Measurements from ENCODE around the gene SUN1. TPM values are rescaled to one million over a fixed set of nuclear protein-coding genes. Genes with fewer than 3 reads are reported as not detected.

The SUN1 gene
- total and polyA plus RNA-seq, 2 experiments from 2014 or later: 63.3 to 145 TPM

DNA sequence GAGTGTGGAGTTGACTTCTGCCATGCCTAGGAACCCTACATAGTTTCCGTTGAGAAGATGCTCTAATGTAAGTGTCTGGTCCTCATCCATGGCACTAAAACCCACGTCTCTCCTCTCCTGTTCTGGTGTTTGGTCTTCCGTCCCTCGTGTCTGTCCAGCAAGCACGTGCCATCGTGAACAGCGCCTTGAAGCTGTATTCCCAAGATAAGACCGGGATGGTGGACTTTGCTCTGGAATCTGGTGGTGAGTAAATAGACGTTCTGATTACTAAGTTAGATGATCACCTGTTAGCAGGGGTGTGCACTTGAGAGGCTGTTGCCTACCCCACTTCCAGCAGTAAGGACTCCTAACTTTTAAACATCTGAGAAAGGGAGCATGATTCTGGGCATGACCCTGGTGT, 28.9 kb downstream of the SUN1 start:
- TF ChIP-seq POLR2AphosphoS5 (IDR thresholded peaks at IDR 0.05; ENCODE audit: low read depth): no peak
- TF ChIP-seq, protein P1, sequence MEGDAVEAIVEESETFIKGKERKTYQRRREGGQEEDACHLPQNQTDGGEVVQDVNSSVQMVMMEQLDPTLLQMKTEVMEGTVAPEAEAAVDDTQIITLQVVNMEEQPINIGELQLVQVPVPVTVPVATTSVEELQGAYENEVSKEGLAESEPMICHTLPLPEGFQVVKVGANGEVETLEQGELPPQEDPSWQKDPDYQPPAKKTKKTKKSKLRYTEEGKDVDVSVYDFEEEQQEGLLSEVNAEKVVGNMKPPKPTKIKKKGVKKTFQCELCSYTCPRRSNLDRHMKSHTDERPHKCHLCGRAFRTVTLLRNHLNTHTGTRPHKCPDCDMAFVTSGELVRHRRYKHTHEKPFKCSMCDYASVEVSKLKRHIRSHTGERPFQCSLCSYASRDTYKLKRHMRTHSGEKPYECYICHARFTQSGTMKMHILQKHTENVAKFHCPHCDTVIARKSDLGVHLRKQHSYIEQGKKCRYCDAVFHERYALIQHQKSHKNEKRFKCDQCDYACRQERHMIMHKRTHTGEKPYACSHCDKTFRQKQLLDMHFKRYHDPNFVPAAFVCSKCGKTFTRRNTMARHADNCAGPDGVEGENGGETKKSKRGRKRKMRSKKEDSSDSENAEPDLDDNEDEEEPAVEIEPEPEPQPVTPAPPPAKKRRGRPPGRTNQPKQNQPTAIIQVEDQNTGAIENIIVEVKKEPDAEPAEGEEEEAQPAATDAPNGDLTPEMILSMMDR (conservative IDR thresholded peaks at IDR 0.05; ENCODE audit: low read depth in 2 of 2): no peak
- TF ChIP-seq, protein P2, sequence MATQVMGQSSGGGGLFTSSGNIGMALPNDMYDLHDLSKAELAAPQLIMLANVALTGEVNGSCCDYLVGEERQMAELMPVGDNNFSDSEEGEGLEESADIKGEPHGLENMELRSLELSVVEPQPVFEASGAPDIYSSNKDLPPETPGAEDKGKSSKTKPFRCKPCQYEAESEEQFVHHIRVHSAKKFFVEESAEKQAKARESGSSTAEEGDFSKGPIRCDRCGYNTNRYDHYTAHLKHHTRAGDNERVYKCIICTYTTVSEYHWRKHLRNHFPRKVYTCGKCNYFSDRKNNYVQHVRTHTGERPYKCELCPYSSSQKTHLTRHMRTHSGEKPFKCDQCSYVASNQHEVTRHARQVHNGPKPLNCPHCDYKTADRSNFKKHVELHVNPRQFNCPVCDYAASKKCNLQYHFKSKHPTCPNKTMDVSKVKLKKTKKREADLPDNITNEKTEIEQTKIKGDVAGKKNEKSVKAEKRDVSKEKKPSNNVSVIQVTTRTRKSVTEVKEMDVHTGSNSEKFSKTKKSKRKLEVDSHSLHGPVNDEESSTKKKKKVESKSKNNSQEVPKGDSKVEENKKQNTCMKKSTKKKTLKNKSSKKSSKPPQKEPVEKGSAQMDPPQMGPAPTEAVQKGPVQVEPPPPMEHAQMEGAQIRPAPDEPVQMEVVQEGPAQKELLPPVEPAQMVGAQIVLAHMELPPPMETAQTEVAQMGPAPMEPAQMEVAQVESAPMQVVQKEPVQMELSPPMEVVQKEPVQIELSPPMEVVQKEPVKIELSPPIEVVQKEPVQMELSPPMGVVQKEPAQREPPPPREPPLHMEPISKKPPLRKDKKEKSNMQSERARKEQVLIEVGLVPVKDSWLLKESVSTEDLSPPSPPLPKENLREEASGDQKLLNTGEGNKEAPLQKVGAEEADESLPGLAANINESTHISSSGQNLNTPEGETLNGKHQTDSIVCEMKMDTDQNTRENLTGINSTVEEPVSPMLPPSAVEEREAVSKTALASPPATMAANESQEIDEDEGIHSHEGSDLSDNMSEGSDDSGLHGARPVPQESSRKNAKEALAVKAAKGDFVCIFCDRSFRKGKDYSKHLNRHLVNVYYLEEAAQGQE (IDR thresholded peaks at IDR 0.05; ENCODE audit: unreplicated experiment): no peak
- no peak for TF ChIP-seq ZNF331 (CRISPR knock-in tag; IDR thresholded peaks at IDR 0.05; ENCODE audit: low read depth)
- TF ChIP-seq, protein P3, sequence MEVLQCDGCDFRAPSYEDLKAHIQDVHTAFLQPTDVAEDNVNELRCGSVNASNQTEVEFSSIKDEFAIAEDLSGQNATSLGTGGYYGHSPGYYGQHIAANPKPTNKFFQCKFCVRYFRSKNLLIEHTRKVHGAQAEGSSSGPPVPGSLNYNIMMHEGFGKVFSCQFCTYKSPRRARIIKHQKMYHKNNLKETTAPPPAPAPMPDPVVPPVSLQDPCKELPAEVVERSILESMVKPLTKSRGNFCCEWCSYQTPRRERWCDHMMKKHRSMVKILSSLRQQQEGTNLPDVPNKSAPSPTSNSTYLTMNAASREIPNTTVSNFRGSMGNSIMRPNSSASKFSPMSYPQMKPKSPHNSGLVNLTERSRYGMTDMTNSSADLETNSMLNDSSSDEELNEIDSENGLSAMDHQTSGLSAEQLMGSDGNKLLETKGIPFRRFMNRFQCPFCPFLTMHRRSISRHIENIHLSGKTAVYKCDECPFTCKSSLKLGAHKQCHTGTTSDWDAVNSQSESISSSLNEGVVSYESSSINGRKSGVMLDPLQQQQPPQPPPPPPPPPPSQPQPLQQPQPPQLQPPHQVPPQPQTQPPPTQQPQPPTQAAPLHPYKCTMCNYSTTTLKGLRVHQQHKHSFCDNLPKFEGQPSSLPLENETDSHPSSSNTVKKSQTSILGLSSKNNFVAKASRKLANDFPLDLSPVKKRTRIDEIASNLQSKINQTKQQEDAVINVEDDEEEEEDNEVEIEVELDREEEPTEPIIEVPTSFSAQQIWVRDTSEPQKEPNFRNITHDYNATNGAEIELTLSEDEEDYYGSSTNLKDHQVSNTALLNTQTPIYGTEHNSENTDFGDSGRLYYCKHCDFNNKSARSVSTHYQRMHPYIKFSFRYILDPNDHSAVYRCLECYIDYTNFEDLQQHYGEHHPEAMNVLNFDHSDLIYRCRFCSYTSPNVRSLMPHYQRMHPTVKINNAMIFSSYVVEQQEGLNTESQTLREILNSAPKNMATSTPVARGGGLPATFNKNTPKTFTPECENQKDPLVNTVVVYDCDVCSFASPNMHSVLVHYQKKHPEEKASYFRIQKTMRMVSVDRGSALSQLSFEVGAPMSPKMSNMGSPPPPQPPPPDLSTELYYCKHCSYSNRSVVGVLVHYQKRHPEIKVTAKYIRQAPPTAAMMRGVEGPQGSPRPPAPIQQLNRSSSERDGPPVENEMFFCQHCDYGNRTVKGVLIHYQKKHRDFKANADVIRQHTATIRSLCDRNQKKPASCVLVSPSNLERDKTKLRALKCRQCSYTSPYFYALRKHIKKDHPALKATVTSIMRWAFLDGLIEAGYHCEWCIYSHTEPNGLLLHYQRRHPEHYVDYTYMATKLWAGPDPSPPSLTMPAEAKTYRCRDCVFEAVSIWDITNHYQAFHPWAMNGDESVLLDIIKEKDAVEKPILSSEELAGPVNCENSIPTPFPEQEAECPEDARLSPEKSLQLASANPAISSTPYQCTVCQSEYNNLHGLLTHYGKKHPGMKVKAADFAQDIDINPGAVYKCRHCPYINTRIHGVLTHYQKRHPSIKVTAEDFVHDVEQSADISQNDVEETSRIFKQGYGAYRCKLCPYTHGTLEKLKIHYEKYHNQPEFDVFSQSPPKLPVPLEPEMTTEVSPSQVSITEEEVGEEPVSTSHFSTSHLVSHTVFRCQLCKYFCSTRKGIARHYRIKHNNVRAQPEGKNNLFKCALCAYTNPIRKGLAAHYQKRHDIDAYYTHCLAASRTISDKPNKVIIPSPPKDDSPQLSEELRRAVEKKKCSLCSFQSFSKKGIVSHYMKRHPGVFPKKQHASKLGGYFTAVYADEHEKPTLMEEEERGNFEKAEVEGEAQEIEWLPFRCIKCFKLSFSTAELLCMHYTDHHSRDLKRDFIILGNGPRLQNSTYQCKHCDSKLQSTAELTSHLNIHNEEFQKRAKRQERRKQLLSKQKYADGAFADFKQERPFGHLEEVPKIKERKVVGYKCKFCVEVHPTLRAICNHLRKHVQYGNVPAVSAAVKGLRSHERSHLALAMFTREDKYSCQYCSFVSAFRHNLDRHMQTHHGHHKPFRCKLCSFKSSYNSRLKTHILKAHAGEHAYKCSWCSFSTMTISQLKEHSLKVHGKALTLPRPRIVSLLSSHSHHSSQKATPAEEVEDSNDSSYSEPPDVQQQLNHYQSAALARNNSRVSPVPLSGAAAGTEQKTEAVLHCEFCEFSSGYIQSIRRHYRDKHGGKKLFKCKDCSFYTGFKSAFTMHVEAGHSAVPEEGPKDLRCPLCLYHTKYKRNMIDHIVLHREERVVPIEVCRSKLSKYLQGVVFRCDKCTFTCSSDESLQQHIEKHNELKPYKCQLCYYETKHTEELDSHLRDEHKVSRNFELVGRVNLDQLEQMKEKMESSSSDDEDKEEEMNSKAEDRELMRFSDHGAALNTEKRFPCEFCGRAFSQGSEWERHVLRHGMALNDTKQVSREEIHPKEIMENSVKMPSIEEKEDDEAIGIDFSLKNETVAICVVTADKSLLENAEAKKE (CRISPR knock-in tag; IDR thresholded peaks at IDR 0.05): no peak
- TF ChIP-seq CREB1 (CRISPR knock-in tag; IDR thresholded peaks at IDR 0.05; ENCODE audit: low read depth): no peak
- TF ChIP-seq, protein P4, sequence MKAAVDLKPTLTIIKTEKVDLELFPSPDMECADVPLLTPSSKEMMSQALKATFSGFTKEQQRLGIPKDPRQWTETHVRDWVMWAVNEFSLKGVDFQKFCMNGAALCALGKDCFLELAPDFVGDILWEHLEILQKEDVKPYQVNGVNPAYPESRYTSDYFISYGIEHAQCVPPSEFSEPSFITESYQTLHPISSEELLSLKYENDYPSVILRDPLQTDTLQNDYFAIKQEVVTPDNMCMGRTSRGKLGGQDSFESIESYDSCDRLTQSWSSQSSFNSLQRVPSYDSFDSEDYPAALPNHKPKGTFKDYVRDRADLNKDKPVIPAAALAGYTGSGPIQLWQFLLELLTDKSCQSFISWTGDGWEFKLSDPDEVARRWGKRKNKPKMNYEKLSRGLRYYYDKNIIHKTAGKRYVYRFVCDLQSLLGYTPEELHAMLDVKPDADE (IDR thresholded peaks at IDR 0.05): no peak
- no peak for TF ChIP-seq JUNB (IDR thresholded peaks at IDR 0.05; ENCODE audit: unreplicated experiment)
- no peak for TF ChIP-seq EZH2phosphoT487 (IDR thresholded peaks at IDR 0.05; ENCODE audit: unreplicated experiment)
- no peak for TF ChIP-seq NANOG (IDR thresholded peaks at IDR 0.05; ENCODE audit: borderline replicate concordance)
- TF ChIP-seq ZNF114 (CRISPR knock-in tag; IDR thresholded peaks at IDR 0.05): no peak
- no peak for TF ChIP-seq STAT1 (IDR thresholded peaks at IDR 0.05; ENCODE audit: unreplicated experiment)
- no peak for TF ChIP-seq EZH2 (IDR thresholded peaks at IDR 0.05; ENCODE audit: low read depth, unreplicated experiment)
- Mint-ChIP-seq H3K4me1 (no peaks in the 10 kb centered on the region; the same call in 2 of the 3 replicates), H3K9me3 (no peaks in the 10 kb centered on the region), H3K36me3 (ENCODE audit: low read depth) (peaks cover 87% of the 10 kb centered on the region), H3K27me3 (ENCODE audit: insufficient read depth, low read depth, poor library complexity) (no peaks in the 10 kb centered on the region), H3K27ac (no peak overlapping the region), H3K4me3 (no peak overlapping the region)
- no peak overlapping the region for H3K4me3 ChIP-seq
- no peaks in the 10 kb centered on the region for H3K9me2 ChIP-seq (ENCODE audit: insufficient read depth)
- peaks cover 4% of the 10 kb centered on the region; the same call in 1 of the 2 replicates for H4K20me1 ChIP-seq (replicated peaks; ENCODE audit: insufficient read depth)
- no peaks in the 10 kb centered on the region for H3K4me1 ChIP-seq (ENCODE audit: insufficient read depth)
- H3K27me3 ChIP-seq (ENCODE audit: insufficient read depth): no peaks in the 10 kb centered on the region
- no peaks in the 10 kb centered on the region for H3F3A ChIP-seq (replicated peaks; ENCODE audit: low read depth)
- peaks cover 34% of the 10 kb centered on the region; the same call in 1 of the 2 replicates for H3K36me3 ChIP-seq (ENCODE audit: insufficient read depth)
- ATAC-seq (no peak), DNase-seq (ENCODE audit: low spot score) (no peak)
- H3K4me2 ChIP-seq: no peak overlapping the region
- no peaks in the 10 kb centered on the region for H3K79me2 ChIP-seq (replicated peaks; ENCODE audit: insufficient read depth)
- H3K27ac ChIP-seq (ENCODE audit: low read depth): no peak overlapping the region
- H2AFZ ChIP-seq: no peak overlapping the region

Data from GM23338 (cell line).